K562 treated with DMSO at 1 percent for 4 hours (cell line): Measurements from ENCODE around the gene SCUBE1. TPM values are rescaled to one million over a fixed set of nuclear protein-coding genes. Genes with fewer than 3 reads are reported as not detected.

Source experiments
- total RNA-seq: library from RNA; unstranded; fragments of 300-600 nt; gene quantifications from 2 replicates; pipeline ENCODE4 v1.2.3, GENCODE V29; 2022; ENCODE audit not compliant: insufficient read depth

SCUBE1 gene
- total RNA-seq = not detected in 2 replicates

DNA sequence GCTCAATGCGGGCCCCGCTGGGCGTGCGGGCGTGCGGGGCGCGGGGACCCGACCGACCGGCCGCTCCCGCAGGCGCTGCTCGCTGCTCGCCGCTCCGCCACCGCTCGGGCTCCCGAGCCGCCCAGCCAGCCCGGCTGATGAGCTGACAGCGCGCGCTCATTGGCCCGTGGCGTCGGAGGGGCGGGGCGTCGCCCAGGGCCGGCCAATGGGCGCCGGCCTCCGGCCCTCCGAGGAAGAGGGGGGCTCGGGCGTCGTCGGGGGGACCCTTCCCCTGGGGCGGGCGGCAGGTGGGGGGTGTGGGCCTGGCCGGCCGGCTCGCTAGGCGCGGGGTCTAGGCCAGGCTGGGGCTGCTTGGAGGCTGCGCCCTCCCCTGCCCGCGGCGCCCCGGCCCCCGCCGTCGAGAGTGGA is at the start of gene SCUBE1:
Gene SCUBE1 (minus strand): TSS at position 111 of the 408 bp plus-strand sequence. CDS start 111 bp downstream, outside the sequence.

GRCh38 chr22:43186272-43187170 is 156.7 kb downstream of the SCUBE1 start, which contains the start of gene TTLL12:
TTLL12 (minus strand) TSS chr22:43187134; CDS start chr22:43187069, 65 bp downstream.

GRCh38 chr22:43151251-43152002 is 191.7 kb downstream of the SCUBE1 start, which contains the start of gene TSPO:
TSPO (plus strand) TSS chr22:43151559; CDS start chr22:43159239, 7,680 bp downstream.

Other genes starting within 250 kb of the SCUBE1 start
- gene BIK, start 232.6 kb downstream of the SCUBE1 start, total RNA-seq = not detected in 2 replicates
- gene MCAT, start 200.0 kb downstream of the SCUBE1 start, total RNA-seq = 5.7 and 15.1 TPM in 2 replicates
- 128 and 144 TPM in 2 replicates for gene TSPO, start 191.8 kb downstream of the SCUBE1 start, total RNA-seq
- 60.4 and 71.7 TPM in 2 replicates for gene TTLL12, start 156.2 kb downstream of the SCUBE1 start, total RNA-seq
- gene MPPED1, start 68.6 kb upstream of the SCUBE1 start, total RNA-seq = not detected in 2 replicates